HepG2 (cell line): ENCODE results near the gene PHIP. TPM values are rescaled to one million over a fixed set of nuclear protein-coding genes. Genes with fewer than 3 reads are reported as not detected.

ENCODE experiments used
- ARNT2 ChIP-seq: sonication (generic); formaldehyde crosslinking; IDR thresholded peaks from 2 replicates; pipeline ENCODE4 v1.8.0; 2022; ENCODE audit warnings: mild to moderate bottlenecking, low read depth, missing genetic modification reagents, moderate library complexity
- ATF7 ChIP-seq, 2 experiments: fragments of 450-650 bp in 1 of 2; sonication (generic) in 1 of 2; formaldehyde crosslinking in 1 of 2; IDR thresholded peaks; 2 replicates each; pipeline versions ENCODE4 v1.4.0 to v1.6.1; 2016 to 2020; ENCODE audit warnings: antibody characterized with exemption in 1 of 2, mild to moderate bottlenecking in 1 of 2, missing genetic modification reagents in 1 of 2
- FOXA3 ChIP-seq: IDR thresholded peaks from 2 replicates; pipeline ENCODE4 v1.6.1; 2016; ENCODE audit warnings: missing genetic modification reagents, missing compliant biosample characterization
- FOXP1 ChIP-seq, 2 experiments: fragments of 450-650 bp in 1 of 2; IDR thresholded peaks; 2 replicates each; pipeline ENCODE4 v1.6.1; 2017 to 2018; ENCODE audit warnings: antibody characterized with exemption in 1 of 2
- GLI4 ChIP-seq: sonication (generic); formaldehyde crosslinking; IDR thresholded peaks from 2 replicates; pipeline ENCODE4 v1.5.1; 2020; ENCODE audit warnings: missing genetic modification reagents, mild to moderate bottlenecking, moderate library complexity, borderline replicate concordance
- HMG20B ChIP-seq: conservative IDR thresholded peaks from 2 replicates; pipeline ENCODE4 v1.6.1; 2016; ENCODE audit warnings: missing genetic modification reagents, missing compliant biosample characterization
- HNRNPLL ChIP-seq: fragments of 200-400 bp; formaldehyde crosslinking; IDR thresholded peaks from 2 replicates; pipeline ENCODE4 v1.6.1; 2017; ENCODE audit warnings: mild to moderate bottlenecking, low read depth, low read length; ENCODE audit not compliant: poor library complexity, severe bottlenecking
- HOXA5 ChIP-seq: sonication (generic); formaldehyde crosslinking; IDR thresholded peaks from 2 replicates; pipeline ENCODE4 v1.4.0; 2020; ENCODE audit warnings: missing genetic modification reagents
- HOXA9 ChIP-seq: sonication (generic); formaldehyde crosslinking; IDR thresholded peaks from 2 replicates; pipeline ENCODE4 v1.8.1; 2022; ENCODE audit warnings: missing genetic modification reagents, mild to moderate bottlenecking, moderate library complexity, borderline replicate concordance
- IKZF5 ChIP-seq: IDR thresholded peaks from 2 replicates; pipeline ENCODE4 v1.6.1; 2018; ENCODE audit warnings: missing genetic modification reagents, mild to moderate bottlenecking, missing compliant biosample characterization
- KDM4B ChIP-seq: sonication (generic); formaldehyde crosslinking; IDR thresholded peaks from 2 replicates; pipeline ENCODE4 v1.4.0; 2020; ENCODE audit warnings: missing genetic modification reagents
- MEF2D ChIP-seq: sonication (generic); formaldehyde crosslinking; IDR thresholded peaks from 2 replicates; pipeline ENCODE4 v1.5.1; 2020; ENCODE audit warnings: mild to moderate bottlenecking, missing genetic modification reagents
- RFX3 ChIP-seq: IDR thresholded peaks from 2 replicates; pipeline ENCODE4 v1.6.1; 2016; ENCODE audit warnings: missing biosample characterization, missing genetic modification reagents
- SP4 ChIP-seq: sonication (generic); formaldehyde crosslinking; IDR thresholded peaks from 2 replicates; pipeline ENCODE4 v1.8.1; 2023; ENCODE audit warnings: mild to moderate bottlenecking, missing genetic modification reagents
- TMF1 ChIP-seq: sonication (generic); formaldehyde crosslinking; IDR thresholded peaks from 2 replicates; pipeline ENCODE4 v1.8.1; 2022; ENCODE audit warnings: low read depth, missing genetic modification reagents
- ZFP37 ChIP-seq: sonication (generic); formaldehyde crosslinking; IDR thresholded peaks from 2 replicates; pipeline ENCODE4 v1.4.0; 2020; ENCODE audit warnings: missing genetic modification reagents, borderline replicate concordance
- ZNF570 ChIP-seq: sonication (generic); formaldehyde crosslinking; IDR thresholded peaks from 2 replicates; pipeline ENCODE4 v1.4.0; 2020; ENCODE audit warnings: mild to moderate bottlenecking, missing genetic modification reagents, borderline replicate concordance
- ZNF766 ChIP-seq: sonication (generic); formaldehyde crosslinking; IDR thresholded peaks from 2 replicates; pipeline ENCODE4 v1.5.0; 2020; ENCODE audit warnings: missing genetic modification reagents, borderline replicate concordance
- polyA plus RNA-seq, 8 experiments: library from polyadenylated mRNA; depleted of rRNA in 3 of 8; stranded (reverse) in 7 of 8; unstranded in 1 of 8; fragments of >200 nt; fragmentation: Illumina TruSeq in 4 of 8; extraction: Trizol in 4 of 8; gene quantifications; 2 replicates each; pipeline versions ENCODE4 v1.2.1 to v1.2.3, GENCODE V29; 2011 to 2016; ENCODE audit warnings: low read depth in 4 of 8, missing spikeins in 1 of 8, mixed read lengths in 1 of 8; ENCODE audit not compliant: insufficient read depth in 1 of 8
- total RNA-seq, 5 experiments: library from RNA; depleted of rRNA; stranded (reverse); fragments of >200 nt; fragmentation: Illumina TruSeq; extraction: Trizol; gene quantifications; 2 replicates each; pipeline ENCODE4 v1.2.3, GENCODE V29; 2016; ENCODE audit warnings: low read depth in 1 of 5
- TF ChIP-seq, protein P1 (sequence below): sonication (generic); formaldehyde crosslinking; IDR thresholded peaks from 2 replicates; pipeline ENCODE4 v1.8.0; 2023; ENCODE audit warnings: mild to moderate bottlenecking, missing genetic modification reagents
- TF ChIP-seq, protein P2 (sequence below): IDR thresholded peaks from 2 replicates; pipeline ENCODE4 v1.6.1; 2016; ENCODE audit warnings: missing genetic modification reagents, missing compliant biosample characterization
- TF ChIP-seq, protein P3 (sequence below), 2 experiments: fragments of 450-650 bp in 1 of 2; sonication (generic) in 1 of 2; formaldehyde crosslinking; IDR thresholded peaks; 2 replicates each; pipeline versions ENCODE4 v1.5.0 to v1.8.0; 2020 to 2022; ENCODE audit warnings: mild to moderate bottlenecking in 1 of 2, missing genetic modification reagents in 1 of 2
- TF ChIP-seq, protein P4 (sequence below): sonication (generic); formaldehyde crosslinking; IDR thresholded peaks from 2 replicates; pipeline ENCODE4 v1.5.0; 2020; ENCODE audit warnings: missing genetic modification reagents
- TF ChIP-seq, protein P5 (sequence below): sonication (generic); formaldehyde crosslinking; IDR thresholded peaks from 2 replicates; pipeline ENCODE4 v1.8.1; 2023; ENCODE audit warnings: mild to moderate bottlenecking, missing genetic modification reagents

Gene PHIP
- total and polyA plus RNA-seq, 2 of the 13 experiments (the other 11 are each of a cell fraction or from before 2014, with no cell fraction given), result 6.5 to 23.5 TPM

DNA sequence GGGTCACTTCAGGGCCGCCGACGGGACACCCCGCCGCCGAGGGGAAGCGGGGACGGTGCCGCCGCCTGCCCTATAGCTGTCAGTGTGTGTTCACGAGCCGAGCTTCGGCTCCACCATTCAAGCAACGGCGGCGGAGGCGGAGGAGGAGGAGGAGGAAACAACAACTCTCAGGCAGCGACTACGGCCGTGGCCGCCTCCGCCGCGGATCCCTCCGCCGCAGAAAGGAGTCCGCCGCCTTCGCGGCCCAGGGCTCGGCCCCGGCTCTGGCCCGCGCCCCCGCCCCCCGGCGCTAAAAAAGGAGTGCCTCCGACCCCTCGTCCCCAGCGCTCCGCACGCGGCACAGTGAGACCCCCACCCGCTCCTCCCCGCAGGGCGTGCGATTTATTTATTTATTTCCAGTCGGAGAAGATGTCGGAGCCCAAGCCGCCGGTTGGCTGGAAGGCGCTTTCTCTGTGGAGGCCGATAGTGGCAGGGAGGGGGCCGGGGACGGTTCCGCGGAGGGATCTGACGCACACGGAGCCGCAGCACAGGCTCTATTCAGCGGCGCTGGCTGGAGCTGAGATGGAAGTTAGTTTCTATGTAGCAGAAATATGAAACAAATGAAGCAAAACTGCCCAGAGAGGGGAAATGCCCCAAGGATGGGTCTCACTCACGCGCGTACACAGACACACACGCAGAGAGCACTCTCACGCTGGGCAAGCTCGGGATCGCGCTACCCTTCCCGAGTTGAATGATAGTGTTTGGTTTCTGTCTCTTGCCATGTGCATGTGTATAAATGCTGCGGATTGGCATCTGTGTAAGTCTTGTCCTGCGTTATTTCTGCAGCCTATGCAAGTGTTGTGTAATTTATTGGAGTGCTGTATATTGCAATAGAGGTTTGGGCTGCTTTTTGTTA lies at the start of gene PHIP (continued):
- TF ChIP-seq HOXA5 (CRISPR knock-in tag), result no peak; the same call in 1 of the 2 replicates
- TF ChIP-seq, protein P1, sequence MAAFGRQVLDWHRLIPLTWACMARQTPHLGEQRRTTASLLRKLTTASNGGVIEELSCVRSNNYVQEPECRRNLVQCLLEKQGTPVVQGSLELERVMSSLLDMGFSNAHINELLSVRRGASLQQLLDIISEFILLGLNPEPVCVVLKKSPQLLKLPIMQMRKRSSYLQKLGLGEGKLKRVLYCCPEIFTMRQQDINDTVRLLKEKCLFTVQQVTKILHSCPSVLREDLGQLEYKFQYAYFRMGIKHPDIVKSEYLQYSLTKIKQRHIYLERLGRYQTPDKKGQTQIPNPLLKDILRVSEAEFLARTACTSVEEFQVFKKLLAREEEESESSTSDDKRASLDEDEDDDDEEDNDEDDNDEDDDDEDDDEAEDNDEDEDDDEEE (CRISPR knock-in tag), result no peak
- peak; percentile 78 for TF ChIP-seq HNRNPLL
- no peak for TF ChIP-seq HOXA9 (CRISPR knock-in tag)
- TF ChIP-seq, protein P2, sequence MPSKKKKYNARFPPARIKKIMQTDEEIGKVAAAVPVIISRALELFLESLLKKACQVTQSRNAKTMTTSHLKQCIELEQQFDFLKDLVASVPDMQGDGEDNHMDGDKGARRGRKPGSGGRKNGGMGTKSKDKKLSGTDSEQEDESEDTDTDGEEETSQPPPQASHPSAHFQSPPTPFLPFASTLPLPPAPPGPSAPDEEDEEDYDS (CRISPR knock-in tag), result peak; percentile 64; the same call in 1 of the 2 replicates
- TF ChIP-seq, protein P3, sequence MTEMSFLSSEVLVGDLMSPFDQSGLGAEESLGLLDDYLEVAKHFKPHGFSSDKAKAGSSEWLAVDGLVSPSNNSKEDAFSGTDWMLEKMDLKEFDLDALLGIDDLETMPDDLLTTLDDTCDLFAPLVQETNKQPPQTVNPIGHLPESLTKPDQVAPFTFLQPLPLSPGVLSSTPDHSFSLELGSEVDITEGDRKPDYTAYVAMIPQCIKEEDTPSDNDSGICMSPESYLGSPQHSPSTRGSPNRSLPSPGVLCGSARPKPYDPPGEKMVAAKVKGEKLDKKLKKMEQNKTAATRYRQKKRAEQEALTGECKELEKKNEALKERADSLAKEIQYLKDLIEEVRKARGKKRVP (CRISPR knock-in tag; IDR thresholded peaks at IDR 0.05), result peak in 1 of 2 experiments; percentile 50; a peak in 1 of 4 replicates
- peak; percentile 70 for TF ChIP-seq IKZF5 (CRISPR knock-in tag)
- peak; percentile 63 for TF ChIP-seq SP4
- TF ChIP-seq ZNF766 (CRISPR knock-in tag), result no peak
- no peak for TF ChIP-seq ZFP37 (CRISPR knock-in tag)
- TF ChIP-seq FOXP1 (IDR thresholded peaks at IDR 0.05), result no peak
- TF ChIP-seq FOXP1 (CRISPR knock-in tag; IDR thresholded peaks at IDR 0.05), result no peak
- no peak for TF ChIP-seq TMF1 (CRISPR knock-in tag)
- no peak for TF ChIP-seq RFX3 (CRISPR knock-in tag)
- TF ChIP-seq FOXA3 (CRISPR knock-in tag), result peak; percentile 20; the same call in 1 of the 2 replicates
- peak; percentile 18; the same call in 1 of the 2 replicates for TF ChIP-seq ARNT2 (CRISPR knock-in tag)
- no peak; the same call in 1 of the 2 replicates for TF ChIP-seq KDM4B (CRISPR knock-in tag)
- no peak for TF ChIP-seq MEF2D (CRISPR knock-in tag)
- TF ChIP-seq GLI4 (CRISPR knock-in tag), result peak; percentile 85; the same call in 1 of the 2 replicates
- no peak; the same call in 1 of the 2 replicates for TF ChIP-seq ZNF570 (CRISPR knock-in tag)
- TF ChIP-seq, protein P4, sequence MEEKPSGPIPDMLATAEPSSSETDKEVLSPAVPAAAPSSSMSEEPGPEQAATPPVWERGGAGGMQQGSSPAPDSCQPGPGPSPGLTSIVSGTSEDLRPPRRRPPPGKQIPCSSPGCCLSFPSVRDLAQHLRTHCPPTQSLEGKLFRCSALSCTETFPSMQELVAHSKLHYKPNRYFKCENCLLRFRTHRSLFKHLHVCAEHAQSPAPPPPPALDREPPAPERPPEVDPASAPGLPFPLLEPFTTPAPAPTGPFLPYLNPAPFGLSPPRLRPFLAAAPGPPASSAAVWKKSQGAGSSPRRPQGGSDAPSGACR, result no peak
- TF ChIP-seq, protein P5, sequence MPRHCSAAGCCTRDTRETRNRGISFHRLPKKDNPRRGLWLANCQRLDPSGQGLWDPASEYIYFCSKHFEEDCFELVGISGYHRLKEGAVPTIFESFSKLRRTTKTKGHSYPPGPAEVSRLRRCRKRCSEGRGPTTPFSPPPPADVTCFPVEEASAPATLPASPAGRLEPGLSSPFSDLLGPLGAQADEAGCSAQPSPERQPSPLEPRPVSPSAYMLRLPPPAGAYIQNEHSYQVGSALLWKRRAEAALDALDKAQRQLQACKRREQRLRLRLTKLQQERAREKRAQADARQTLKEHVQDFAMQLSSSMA, result no peak
- no peak for TF ChIP-seq HMG20B
- no peak for TF ChIP-seq ATF7 (IDR thresholded peaks at IDR 0.05)
- no peak for TF ChIP-seq ATF7 (CRISPR knock-in tag; IDR thresholded peaks at IDR 0.05)
